ENCODE results near the gene WDR88.

The WDR88 gene

DNA sequence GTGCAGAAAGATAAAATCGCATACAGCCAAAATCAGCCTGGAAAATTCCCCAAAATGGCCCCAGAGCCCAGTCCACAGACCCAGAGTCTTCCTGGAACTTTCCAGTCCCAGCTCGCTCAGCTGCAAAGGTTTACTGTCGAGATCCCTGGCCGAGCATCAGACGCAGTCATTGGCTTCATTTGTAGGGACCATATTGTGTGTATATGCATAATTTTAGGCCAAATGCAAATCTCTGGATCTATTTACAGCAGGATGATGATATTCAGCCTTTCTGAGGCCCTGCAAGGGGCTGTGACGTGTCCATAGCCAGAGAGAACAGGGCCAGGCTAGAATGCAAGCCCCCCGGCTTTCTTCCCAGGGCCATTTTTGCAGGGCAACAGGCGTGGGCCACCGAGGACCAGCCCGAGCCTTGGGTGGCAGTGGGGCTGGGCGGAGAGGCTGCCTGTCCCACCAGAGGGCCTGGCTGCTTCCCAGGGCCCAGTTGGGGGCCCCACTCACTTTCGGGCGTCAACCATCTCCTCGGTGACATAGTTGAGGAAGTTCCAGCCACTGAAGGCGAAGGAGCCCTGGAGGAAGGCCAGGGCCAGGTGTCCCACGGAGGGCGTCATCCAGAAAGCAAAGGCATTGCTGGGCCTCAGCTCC lies 80.0 kb downstream of the WDR88 start:
- no peak overlapping the region for H3K4me3 ChIP-seq (ENCODE audit: low read length)
- TF ChIP-seq, protein P1, sequence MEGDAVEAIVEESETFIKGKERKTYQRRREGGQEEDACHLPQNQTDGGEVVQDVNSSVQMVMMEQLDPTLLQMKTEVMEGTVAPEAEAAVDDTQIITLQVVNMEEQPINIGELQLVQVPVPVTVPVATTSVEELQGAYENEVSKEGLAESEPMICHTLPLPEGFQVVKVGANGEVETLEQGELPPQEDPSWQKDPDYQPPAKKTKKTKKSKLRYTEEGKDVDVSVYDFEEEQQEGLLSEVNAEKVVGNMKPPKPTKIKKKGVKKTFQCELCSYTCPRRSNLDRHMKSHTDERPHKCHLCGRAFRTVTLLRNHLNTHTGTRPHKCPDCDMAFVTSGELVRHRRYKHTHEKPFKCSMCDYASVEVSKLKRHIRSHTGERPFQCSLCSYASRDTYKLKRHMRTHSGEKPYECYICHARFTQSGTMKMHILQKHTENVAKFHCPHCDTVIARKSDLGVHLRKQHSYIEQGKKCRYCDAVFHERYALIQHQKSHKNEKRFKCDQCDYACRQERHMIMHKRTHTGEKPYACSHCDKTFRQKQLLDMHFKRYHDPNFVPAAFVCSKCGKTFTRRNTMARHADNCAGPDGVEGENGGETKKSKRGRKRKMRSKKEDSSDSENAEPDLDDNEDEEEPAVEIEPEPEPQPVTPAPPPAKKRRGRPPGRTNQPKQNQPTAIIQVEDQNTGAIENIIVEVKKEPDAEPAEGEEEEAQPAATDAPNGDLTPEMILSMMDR (conservative IDR thresholded peaks at IDR 0.05; ENCODE audit: low read length), result no peak
- no peak for DNase-seq (ENCODE audit: low read depth)

DNA sequence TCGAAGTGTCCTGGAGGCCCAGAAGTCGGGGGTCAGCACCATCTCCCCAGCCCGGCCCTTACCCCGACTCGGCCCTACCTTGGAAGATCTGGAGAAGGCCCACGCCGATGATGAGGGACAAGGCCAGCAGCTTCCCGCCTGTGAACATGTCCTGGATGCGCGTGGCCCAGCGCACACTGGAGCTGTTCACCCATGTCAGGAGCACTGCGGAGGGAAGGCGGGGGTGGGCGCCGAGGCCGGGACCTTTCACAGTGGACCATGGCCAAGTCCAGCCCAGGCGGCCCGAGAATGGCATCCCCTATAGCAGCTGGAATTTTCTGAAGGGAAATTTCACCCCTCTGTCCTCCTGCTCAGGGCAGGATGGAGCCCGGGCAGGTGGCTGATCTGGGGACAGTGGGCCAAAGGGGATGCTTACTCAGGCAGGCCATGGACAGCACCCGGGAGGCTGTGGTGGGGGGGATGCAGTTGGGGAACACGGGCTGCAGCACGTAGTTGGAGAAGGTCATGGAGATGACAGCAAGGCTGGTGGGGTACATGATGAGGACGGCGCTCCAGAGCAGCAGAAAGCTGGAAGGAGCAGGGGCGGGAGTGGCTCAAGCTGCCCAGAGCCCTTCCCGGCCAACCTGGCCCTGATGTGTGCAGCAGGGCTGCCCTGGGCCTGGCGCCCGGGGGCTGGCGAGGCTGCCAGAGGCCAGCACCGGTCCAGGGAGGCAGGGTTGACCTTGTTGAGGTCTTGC lies 80.7 kb downstream of the WDR88 start:
- TF ChIP-seq, protein P1 (conservative IDR thresholded peaks at IDR 0.05; ENCODE audit: low read length), result no peak
- no peak overlapping the region for H3K4me3 ChIP-seq (ENCODE audit: low read length)

DNA sequence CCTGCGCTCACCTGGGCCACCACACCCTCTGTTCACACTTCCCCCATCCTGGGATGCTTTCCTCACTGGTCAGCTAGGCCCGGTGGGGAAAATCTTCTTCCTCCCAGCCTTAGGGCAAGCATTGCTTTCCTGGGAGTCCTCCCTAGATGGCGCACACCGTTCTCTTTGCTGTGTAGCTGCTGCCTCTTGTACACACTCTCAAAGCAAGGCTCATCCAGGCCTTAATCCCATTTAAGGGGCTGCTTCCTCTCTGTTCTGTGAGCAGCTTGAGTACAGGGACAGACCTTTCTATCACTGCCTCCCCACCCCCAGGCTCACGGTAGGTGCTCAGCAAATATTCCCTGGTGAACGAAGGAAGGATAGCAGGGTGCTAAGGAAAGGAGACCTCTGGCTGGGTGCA lies 82.7 kb downstream of the WDR88 start:
- H3K4me3 ChIP-seq (ENCODE audit: low read length), result no peak overlapping the region
- DNase-seq (ENCODE audit: low read depth), result peak; percentile 15

More for the DNA sequence above, 80.7 kb downstream of the WDR88 start:
- DNase-seq (ENCODE audit: low read depth), result no peak

DNA sequence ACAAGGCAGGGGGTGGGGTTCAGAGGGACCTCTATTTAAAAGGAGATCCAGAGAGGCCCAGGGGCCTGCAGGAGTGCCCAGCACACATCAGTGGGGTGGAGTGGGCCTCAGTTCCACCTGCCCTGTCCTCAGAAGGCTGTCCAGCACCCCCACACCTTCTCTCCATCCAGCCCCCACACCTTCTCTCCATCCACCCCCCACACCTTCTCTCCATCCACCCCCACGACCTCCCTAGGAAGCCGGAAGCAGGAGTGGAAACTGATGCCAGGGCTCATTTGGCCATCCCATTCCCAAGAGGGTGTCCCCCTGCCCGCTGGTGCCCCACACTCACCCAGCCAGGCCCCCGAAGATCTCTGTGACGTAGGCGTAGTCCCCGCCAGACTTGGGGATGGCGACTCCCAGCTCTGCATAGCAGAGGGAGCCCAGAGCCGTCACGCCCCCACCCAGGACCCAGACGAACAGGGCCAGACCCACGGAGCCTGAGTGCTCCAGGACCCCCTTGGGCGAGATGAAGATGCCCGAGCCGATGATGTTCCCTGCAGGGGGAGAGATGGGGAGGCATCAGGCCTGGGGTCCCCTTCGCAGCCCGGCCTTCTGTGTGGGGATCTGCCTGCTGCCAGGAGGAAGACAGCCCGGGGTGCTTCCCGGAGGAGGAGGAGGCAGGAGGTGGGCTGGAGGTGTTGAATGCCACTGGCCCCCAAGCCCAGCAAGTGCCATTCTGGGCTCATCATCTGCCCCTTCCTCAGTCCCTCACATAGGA lies 83.7 kb downstream of the WDR88 start:
- H3K4me3 ChIP-seq (ENCODE audit: low read length), result no peak overlapping the region
- TF ChIP-seq, protein P1 (conservative IDR thresholded peaks at IDR 0.05; ENCODE audit: low read length), result no peak
- no peak for DNase-seq (ENCODE audit: low read depth)

More for the DNA sequence above, 82.7 kb downstream of the WDR88 start:
- TF ChIP-seq, protein P1 (conservative IDR thresholded peaks at IDR 0.05; ENCODE audit: low read length), result peak; percentile 43

DNA sequence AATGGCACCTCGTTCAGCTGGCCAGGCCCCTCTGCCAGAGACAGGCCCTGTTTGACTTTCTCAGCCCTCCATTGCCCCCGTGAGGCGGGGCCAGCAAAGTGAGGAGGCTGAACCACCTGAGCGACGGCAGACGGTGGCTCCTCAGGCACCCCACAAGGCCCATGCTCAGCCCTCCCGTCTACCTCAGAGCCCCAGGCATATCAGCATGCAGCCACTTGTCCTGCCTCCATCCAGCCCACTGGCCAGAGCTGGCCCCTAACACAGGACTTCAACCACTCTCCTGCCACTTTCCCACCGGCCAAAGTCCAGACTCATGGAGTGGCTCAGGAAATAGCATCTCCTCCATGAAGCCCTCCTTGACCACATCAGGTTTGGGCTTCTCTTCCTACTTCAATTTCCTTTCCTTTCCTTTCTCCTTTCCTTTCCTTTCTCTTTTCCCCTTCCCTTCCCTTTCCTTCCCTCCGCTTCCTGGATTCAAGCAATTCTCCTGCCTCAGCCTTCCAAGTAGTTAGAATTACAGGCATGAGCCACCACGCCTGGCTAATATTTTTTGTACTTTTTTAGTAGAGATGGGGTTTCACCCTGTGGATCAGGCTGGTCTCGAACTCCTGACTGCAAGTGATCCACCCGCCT lies 84.4 kb downstream of the WDR88 start:
- no peak for DNase-seq (ENCODE audit: low read depth)
- TF ChIP-seq, protein P1 (conservative IDR thresholded peaks at IDR 0.05; ENCODE audit: low read length), result no peak

DNA sequence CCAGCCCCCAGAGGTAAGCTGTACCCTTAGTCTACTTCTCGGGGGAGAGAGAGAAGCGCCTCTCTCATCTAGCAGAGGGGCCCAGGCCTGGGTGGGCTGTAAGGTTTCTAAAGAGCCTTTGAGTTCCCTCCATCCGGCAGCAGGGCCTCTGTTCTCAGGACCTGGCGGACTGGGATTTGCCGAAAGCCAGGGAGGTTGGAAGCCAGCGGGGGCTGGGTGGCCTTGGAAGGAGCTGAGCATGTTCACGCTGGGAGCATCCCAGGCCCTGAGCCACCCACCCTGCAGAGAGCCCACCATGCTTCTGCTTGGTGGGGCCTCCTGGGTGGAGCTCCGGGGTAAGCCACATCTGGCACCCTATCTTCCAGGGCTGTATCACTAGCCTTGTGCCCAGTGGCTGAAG lies 86.0 kb downstream of the WDR88 start:
- DNase-seq (ENCODE audit: low read depth), result no peak
- TF ChIP-seq, protein P1 (conservative IDR thresholded peaks at IDR 0.05; ENCODE audit: low read length), result no peak

More for the DNA sequence above, 84.4 kb downstream of the WDR88 start:
- no peak overlapping the region for H3K4me3 ChIP-seq (ENCODE audit: low read length)

More for the DNA sequence above, 86.0 kb downstream of the WDR88 start:
- H3K4me3 ChIP-seq (ENCODE audit: low read length), result no peak overlapping the region

Data from AG10803 (cell line).